ENCODE data around the gene RTTN. TPM values are rescaled to one million over a fixed set of nuclear protein-coding genes. Genes with fewer than 3 reads are reported as not detected.

Gene RTTN
- total and polyA plus RNA-seq, 3 donors from 2014 or later = 23.1 to 67.0 (median 40.1) TPM

DNA sequence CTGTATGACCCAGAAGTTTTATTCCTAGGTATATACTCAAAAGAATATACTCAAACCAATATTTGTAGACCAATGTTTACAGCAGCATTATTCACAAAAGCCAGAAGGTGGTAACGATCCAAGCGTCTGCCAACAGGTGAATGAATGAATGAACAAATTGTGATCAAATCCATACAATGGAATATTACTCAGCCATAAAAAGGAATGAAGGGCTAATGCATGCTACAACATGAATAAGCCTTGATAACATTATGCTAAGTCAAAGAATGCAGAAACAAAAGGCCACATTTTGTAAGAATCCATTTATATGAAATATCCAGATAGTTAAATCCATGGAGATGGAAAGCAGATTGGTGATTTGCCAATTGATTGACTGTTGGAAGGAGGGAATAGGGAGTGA lies 252.3 kb downstream of the RTTN start:
- Histone ChIP-seq H3K4me1 (no peaks in the 10 kb centered on the region), H3K4me3 (no peak overlapping the region), H3K27ac (no peak overlapping the region), H3K9me3 (no peaks in the 10 kb centered on the region), H3K36me3 (ENCODE audit: low read depth, missing control alignments) (no peaks in the 10 kb centered on the region), H3K27me3 (no peaks in the 10 kb centered on the region)
- TF ChIP-seq POLR2A (IDR thresholded peaks at IDR 0.05) = no peak
- TF ChIP-seq, protein P1, sequence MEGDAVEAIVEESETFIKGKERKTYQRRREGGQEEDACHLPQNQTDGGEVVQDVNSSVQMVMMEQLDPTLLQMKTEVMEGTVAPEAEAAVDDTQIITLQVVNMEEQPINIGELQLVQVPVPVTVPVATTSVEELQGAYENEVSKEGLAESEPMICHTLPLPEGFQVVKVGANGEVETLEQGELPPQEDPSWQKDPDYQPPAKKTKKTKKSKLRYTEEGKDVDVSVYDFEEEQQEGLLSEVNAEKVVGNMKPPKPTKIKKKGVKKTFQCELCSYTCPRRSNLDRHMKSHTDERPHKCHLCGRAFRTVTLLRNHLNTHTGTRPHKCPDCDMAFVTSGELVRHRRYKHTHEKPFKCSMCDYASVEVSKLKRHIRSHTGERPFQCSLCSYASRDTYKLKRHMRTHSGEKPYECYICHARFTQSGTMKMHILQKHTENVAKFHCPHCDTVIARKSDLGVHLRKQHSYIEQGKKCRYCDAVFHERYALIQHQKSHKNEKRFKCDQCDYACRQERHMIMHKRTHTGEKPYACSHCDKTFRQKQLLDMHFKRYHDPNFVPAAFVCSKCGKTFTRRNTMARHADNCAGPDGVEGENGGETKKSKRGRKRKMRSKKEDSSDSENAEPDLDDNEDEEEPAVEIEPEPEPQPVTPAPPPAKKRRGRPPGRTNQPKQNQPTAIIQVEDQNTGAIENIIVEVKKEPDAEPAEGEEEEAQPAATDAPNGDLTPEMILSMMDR (IDR thresholded peaks at IDR 0.05) = no peak
- intact Hi-C loops (cut with DNase I; ENCODE audit: low total_unique reads) = no loop called here
- 96 to 97% methylated on average over 2 of the region's 2 CpGs for WGBS, 2 donors
- DNase-seq = no peak

Other genes with a start within 250 kb of the RTTN start
- 10 to 100 TPM; 20.9 to 22.9 TPM for gene SOCS6, start 83.4 kb upstream of the RTTN start, total RNA-seq
- 12.7 TPM for gene SOCS6, start 83.4 kb upstream of the RTTN start, polyA plus RNA-seq (ENCODE audit: insufficient read depth, low read depth, low replicate concordance)

All from testis (tissue), 3 donors.